Mesothelial cell of epicardium (in vitro differentiated cells): ENCODE data around the gene TRAPPC2L. TPM values are rescaled to one million over a fixed set of nuclear protein-coding genes. Genes with fewer than 3 reads are reported as not detected.

Experiments
- DNase-seq, 2 experiments: peaks; one replicate each; pipeline ENCODE4 v3.0.0; 2021; ENCODE audit warnings: low spot score in 2 of 2; ENCODE audit not compliant: unreplicated experiment in 2 of 2
- H3K27ac Mint-ChIP-seq: 2 replicates; pipeline ENCODE4 v1.8.0; 2021; ENCODE audit warnings: mixed read lengths
- H3K27me3 Mint-ChIP-seq: 2 replicates; pipeline ENCODE4 v1.8.0; 2021; ENCODE audit warnings: low read depth, mixed read lengths
- H3K36me3 Mint-ChIP-seq: 2 replicates; pipeline ENCODE4 v1.8.0; 2021; ENCODE audit warnings: mixed read lengths
- H3K4me1 Mint-ChIP-seq: 2 replicates; pipeline ENCODE4 v1.8.0; 2021; ENCODE audit warnings: mixed read lengths
- H3K4me3 Mint-ChIP-seq: 2 replicates; pipeline ENCODE4 v1.8.0; 2021; ENCODE audit warnings: mild to moderate bottlenecking, moderate library complexity, mixed read lengths
- H3K9me3 Mint-ChIP-seq: 2 replicates; pipeline ENCODE4 v1.8.0; 2021; ENCODE audit warnings: mixed read lengths
- total RNA-seq: library from RNA; stranded (reverse); gene quantifications from 3 replicates; pipeline ENCODE4 v1.2.1, GENCODE V29; 2021
- TF ChIP-seq, protein P1 (sequence below): fragments of 200-600 bp; sonication (generic); IDR thresholded peaks from one replicate; pipeline ENCODE4 v1.5.0; 2021; ENCODE audit warnings: antibody characterized with exemption; ENCODE audit not compliant: unreplicated experiment

The TRAPPC2L gene
- total RNA-seq, 1 donor from 2014 or later: 96.3 TPM

DNA sequence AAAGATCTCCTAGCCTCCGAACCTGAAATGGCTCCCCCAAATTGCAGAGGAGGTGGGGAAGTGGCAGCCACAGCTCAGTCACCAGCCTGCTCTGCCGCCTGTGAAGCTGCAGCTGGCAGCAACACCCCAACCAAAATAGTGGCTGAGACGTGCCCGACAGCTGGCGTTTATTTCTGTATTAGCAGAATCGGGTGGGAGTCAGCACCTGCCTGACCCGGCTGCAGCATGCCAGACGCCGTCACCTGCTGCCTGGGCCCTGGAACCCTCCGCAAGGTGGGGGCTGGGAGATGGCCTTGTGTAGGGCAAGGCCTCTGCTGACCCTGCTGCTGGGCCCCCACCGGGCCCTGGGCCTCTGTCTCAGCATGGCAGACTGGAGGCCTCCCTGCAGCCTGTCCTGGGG is 27.0 kb downstream of the TRAPPC2L start:
- TF ChIP-seq, protein P1, sequence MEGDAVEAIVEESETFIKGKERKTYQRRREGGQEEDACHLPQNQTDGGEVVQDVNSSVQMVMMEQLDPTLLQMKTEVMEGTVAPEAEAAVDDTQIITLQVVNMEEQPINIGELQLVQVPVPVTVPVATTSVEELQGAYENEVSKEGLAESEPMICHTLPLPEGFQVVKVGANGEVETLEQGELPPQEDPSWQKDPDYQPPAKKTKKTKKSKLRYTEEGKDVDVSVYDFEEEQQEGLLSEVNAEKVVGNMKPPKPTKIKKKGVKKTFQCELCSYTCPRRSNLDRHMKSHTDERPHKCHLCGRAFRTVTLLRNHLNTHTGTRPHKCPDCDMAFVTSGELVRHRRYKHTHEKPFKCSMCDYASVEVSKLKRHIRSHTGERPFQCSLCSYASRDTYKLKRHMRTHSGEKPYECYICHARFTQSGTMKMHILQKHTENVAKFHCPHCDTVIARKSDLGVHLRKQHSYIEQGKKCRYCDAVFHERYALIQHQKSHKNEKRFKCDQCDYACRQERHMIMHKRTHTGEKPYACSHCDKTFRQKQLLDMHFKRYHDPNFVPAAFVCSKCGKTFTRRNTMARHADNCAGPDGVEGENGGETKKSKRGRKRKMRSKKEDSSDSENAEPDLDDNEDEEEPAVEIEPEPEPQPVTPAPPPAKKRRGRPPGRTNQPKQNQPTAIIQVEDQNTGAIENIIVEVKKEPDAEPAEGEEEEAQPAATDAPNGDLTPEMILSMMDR: no peak
- Mint-ChIP-seq H3K4me1 (peaks cover 9% of the 10 kb centered on the region), H3K36me3 (no peaks in the 10 kb centered on the region), H3K27ac (no peak overlapping the region), H3K9me3 (no peaks in the 10 kb centered on the region), H3K4me3 (no peak overlapping the region), H3K27me3 (no peaks in the 10 kb centered on the region)
- DNase-seq: no peak

- H3K27ac Mint-ChIP-seq: no peak overlapping the region
- no peaks in the 10 kb centered on the region for H3K9me3 Mint-ChIP-seq
- H3K27me3 Mint-ChIP-seq: no peaks in the 10 kb centered on the region
- no peak for DNase-seq
- peaks cover 9% of the 10 kb centered on the region for H3K4me1 Mint-ChIP-seq
- TF ChIP-seq, protein P1: no peak
- H3K4me3 Mint-ChIP-seq: no peak overlapping the region
- no peaks in the 10 kb centered on the region for H3K36me3 Mint-ChIP-seq
Measured at GRCh38 chr16:88884569-88885271, 27.8 kb downstream of the TRAPPC2L start.

- Mint-ChIP-seq H3K36me3 (peaks cover 4% of the 10 kb centered on the region), H3K27me3 (no peaks in the 10 kb centered on the region), H3K4me3 (no peak overlapping the region), H3K27ac (no peak overlapping the region), H3K4me1 (no peaks in the 10 kb centered on the region), H3K9me3 (no peaks in the 10 kb centered on the region)
- TF ChIP-seq, protein P1: no peak
- DNase-seq: no peak
Measured at GRCh38 chr16:88885693-88886280, 28.9 kb downstream of the TRAPPC2L start.

- H3K4me3 Mint-ChIP-seq: no peak overlapping the region
- no peak for DNase-seq
- H3K36me3 Mint-ChIP-seq: peaks cover 9% of the 10 kb centered on the region
- no peaks in the 10 kb centered on the region for H3K27me3 Mint-ChIP-seq
- no peaks in the 10 kb centered on the region for H3K9me3 Mint-ChIP-seq
- H3K4me1 Mint-ChIP-seq: no peaks in the 10 kb centered on the region
- TF ChIP-seq, protein P1: no peak
- no peak overlapping the region for H3K27ac Mint-ChIP-seq
Measured at GRCh38 chr16:88886420-88886844, 29.5 kb downstream of the TRAPPC2L start.

DNA sequence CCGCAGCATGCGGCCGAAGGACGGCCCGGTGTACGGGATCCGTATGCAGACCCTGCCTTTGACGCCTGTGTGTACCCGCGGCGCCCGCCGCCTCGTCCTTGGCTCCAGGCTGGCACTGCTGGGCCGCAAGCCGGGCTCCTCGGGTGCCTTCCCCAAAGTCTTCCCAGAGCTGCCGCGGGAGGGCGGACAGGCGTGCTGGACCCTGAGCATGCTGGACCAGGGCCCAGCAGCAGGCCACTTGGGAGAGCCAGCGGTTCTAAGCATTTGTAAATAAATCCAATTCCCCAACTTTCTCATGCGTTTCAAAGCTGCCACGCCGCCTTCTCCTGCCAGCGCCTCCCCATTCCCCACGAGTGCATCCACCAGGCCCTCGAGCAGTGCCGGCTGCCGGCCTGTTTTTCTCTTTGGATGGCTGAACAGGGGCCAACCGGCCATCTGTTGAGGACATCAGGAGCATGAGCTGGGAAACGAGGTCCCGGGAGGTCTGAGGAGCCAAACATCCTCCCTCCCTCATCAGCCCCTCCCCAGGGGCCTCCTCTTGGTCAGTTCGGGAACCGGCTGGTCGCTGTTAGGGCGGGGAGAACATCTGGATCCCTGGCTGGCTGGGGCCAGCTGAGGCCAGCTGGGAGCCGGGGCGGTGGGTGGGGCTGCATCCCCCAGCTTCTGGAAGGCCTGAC is 30.1 kb downstream of the TRAPPC2L start:
- Mint-ChIP-seq H3K27ac (peak overlapping the region; percentile 41), H3K36me3 (peaks cover 10% of the 10 kb centered on the region), H3K9me3 (no peaks in the 10 kb centered on the region), H3K4me1 (no peaks in the 10 kb centered on the region), H3K4me3 (no peak overlapping the region), H3K27me3 (no peaks in the 10 kb centered on the region)
- TF ChIP-seq, protein P1: no peak
- no peak for DNase-seq
